ENCODE results near the gene SLC37A4.

DNA sequence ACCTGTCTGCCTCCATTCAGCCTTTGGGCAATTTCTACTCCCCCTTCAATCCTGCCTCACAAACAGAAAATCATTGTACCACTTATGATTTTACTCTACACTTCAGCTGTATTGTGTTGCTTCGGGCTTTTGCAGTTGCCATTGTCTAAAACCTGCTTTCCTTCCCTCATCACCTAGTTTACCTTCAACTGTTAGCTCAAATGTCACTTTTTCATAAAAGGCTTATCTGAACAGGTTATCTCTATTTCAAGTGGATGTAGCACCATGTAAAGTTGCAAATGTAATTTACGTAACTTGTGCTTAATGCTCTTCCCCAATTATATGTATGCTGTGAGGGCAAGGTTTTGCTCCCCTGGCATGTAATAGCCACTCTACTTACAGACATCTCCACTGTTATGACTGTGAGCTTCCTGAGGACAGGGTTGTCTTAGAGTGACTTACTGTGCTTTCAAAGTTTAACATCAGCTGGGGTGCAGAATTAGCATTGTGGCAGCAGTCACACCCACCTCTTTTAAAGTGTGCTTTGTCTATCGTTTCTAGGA, 18.0 kb downstream of the SLC37A4 start:
- no peak for TF ChIP-seq NFYB (IDR thresholded peaks at IDR 0.05; ENCODE audit: insufficient read depth, low read depth, low read length)
- TF ChIP-seq GABPA (IDR thresholded peaks at IDR 0.05; ENCODE audit: low read depth), result no peak
- no peak for TF ChIP-seq SMC3 (IDR thresholded peaks at IDR 0.05; ENCODE audit: borderline replicate concordance, low read length)
- TF ChIP-seq JUND (IDR thresholded peaks at IDR 0.05; ENCODE audit: low read depth, low read length), result no peak
- TF ChIP-seq, protein P1, sequence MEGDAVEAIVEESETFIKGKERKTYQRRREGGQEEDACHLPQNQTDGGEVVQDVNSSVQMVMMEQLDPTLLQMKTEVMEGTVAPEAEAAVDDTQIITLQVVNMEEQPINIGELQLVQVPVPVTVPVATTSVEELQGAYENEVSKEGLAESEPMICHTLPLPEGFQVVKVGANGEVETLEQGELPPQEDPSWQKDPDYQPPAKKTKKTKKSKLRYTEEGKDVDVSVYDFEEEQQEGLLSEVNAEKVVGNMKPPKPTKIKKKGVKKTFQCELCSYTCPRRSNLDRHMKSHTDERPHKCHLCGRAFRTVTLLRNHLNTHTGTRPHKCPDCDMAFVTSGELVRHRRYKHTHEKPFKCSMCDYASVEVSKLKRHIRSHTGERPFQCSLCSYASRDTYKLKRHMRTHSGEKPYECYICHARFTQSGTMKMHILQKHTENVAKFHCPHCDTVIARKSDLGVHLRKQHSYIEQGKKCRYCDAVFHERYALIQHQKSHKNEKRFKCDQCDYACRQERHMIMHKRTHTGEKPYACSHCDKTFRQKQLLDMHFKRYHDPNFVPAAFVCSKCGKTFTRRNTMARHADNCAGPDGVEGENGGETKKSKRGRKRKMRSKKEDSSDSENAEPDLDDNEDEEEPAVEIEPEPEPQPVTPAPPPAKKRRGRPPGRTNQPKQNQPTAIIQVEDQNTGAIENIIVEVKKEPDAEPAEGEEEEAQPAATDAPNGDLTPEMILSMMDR (IDR thresholded peaks at IDR 0.05 in 2 of 3, conservative IDR thresholded peaks at IDR 0.05 in 1 of 3; ENCODE audit: control insufficient read depth in 2 of 3, extremely low read depth in 1 of 3, insufficient read depth in 1 of 3, low read depth in 3 of 3, low read length in 3 of 3), result no peak
- no peak for TF ChIP-seq RFX5 (IDR thresholded peaks at IDR 0.05; ENCODE audit: low read depth, low read length)
- TF ChIP-seq, protein P2, sequence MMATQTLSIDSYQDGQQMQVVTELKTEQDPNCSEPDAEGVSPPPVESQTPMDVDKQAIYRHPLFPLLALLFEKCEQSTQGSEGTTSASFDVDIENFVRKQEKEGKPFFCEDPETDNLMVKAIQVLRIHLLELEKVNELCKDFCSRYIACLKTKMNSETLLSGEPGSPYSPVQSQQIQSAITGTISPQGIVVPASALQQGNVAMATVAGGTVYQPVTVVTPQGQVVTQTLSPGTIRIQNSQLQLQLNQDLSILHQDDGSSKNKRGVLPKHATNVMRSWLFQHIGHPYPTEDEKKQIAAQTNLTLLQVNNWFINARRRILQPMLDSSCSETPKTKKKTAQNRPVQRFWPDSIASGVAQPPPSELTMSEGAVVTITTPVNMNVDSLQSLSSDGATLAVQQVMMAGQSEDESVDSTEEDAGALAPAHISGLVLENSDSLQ (IDR thresholded peaks at IDR 0.05), result no peak
- TF ChIP-seq NR2C2 (IDR thresholded peaks at IDR 0.05; ENCODE audit: borderline replicate concordance, control insufficient read depth, insufficient read length, low read depth), result no peak
- TF ChIP-seq POLR2A (IDR thresholded peaks at IDR 0.05; ENCODE audit: low read depth, low read length), result no peak
- no peak for TF ChIP-seq CHD1 (IDR thresholded peaks at IDR 0.05; ENCODE audit: low read depth, low read length)
- no peak for TF ChIP-seq MXI1 (IDR thresholded peaks at IDR 0.05; ENCODE audit: low read depth, low read length)
- TF ChIP-seq, protein P3, sequence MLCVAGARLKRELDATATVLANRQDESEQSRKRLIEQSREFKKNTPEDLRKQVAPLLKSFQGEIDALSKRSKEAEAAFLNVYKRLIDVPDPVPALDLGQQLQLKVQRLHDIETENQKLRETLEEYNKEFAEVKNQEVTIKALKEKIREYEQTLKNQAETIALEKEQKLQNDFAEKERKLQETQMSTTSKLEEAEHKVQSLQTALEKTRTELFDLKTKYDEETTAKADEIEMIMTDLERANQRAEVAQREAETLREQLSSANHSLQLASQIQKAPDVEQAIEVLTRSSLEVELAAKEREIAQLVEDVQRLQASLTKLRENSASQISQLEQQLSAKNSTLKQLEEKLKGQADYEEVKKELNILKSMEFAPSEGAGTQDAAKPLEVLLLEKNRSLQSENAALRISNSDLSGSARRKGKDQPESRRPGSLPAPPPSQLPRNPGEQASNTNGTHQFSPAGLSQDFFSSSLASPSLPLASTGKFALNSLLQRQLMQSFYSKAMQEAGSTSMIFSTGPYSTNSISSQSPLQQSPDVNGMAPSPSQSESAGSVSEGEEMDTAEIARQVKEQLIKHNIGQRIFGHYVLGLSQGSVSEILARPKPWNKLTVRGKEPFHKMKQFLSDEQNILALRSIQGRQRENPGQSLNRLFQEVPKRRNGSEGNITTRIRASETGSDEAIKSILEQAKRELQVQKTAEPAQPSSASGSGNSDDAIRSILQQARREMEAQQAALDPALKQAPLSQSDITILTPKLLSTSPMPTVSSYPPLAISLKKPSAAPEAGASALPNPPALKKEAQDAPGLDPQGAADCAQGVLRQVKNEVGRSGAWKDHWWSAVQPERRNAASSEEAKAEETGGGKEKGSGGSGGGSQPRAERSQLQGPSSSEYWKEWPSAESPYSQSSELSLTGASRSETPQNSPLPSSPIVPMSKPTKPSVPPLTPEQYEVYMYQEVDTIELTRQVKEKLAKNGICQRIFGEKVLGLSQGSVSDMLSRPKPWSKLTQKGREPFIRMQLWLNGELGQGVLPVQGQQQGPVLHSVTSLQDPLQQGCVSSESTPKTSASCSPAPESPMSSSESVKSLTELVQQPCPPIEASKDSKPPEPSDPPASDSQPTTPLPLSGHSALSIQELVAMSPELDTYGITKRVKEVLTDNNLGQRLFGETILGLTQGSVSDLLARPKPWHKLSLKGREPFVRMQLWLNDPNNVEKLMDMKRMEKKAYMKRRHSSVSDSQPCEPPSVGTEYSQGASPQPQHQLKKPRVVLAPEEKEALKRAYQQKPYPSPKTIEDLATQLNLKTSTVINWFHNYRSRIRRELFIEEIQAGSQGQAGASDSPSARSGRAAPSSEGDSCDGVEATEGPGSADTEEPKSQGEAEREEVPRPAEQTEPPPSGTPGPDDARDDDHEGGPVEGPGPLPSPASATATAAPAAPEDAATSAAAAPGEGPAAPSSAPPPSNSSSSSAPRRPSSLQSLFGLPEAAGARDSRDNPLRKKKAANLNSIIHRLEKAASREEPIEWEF (IDR thresholded peaks at IDR 0.05; ENCODE audit: insufficient replicate concordance, low read depth, low read length), result no peak
- TF ChIP-seq, protein P4, sequence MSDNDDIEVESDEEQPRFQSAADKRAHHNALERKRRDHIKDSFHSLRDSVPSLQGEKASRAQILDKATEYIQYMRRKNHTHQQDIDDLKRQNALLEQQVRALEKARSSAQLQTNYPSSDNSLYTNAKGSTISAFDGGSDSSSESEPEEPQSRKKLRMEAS (IDR thresholded peaks at IDR 0.05; ENCODE audit: low read depth, low read length), result no peak
- TF ChIP-seq IKZF2 (IDR thresholded peaks at IDR 0.05), result no peak
